Panc1 (cell line): ENCODE data around the gene EPN1. TPM values are rescaled to one million over a fixed set of nuclear protein-coding genes. Genes with fewer than 3 reads are reported as not detected.

Experiments
- ATAC-seq: fragments of 200-7000 bp; cut with Tn5 transposase; 2 replicates; pipeline ENCODE4 v1.9.1; 2020; ENCODE audit warnings: mild to moderate bottlenecking, moderate library complexity
- BruUV-seq: library from RNA; stranded (reverse); fragments of 400-500 nt; replicated peaks from 2 replicates; lab custom pipeline; 2021; lab: Mats Ljungman, UMichigan
- CTCF ChIA-PET: fragments of 300-600 bp; sonication (Branson Sonifier 250); formaldehyde crosslinking; loops from one replicate; lab custom pipeline; 2022; ENCODE audit warnings: antibody characterized with exemption; lab: Charles Lee
- POLR2A ChIA-PET: fragments of 300-600 bp; sonication (Branson Sonifier 250); formaldehyde crosslinking; loops from one replicate; lab custom pipeline; 2022; ENCODE audit warnings: antibody characterized with exemption; lab: Charles Lee
- DNase-seq: peaks from one replicate; pipeline ENCODE4 v3.0.0-alpha.2; 2010; ENCODE audit warnings: low read depth, low spot score
- H3K27ac ChIP-seq: 2 replicates; pipeline ENCODE4 v1.5.1; 2011; ENCODE audit warnings: mild to moderate bottlenecking, low read length, inconsistent platforms
- H3K27me3 ChIP-seq: fragments of 200-500 bp; sonication (Bioruptor generic); 2 replicates; pipeline ENCODE4 v1.6.0; 2014; ENCODE audit warnings: low read length, inconsistent platforms; ENCODE audit not compliant: control insufficient read depth, insufficient read depth
- H3K36me3 ChIP-seq: fragments of 200-500 bp; sonication (Bioruptor generic); 2 replicates; pipeline ENCODE4 v1.5.1; 2014; ENCODE audit warnings: inconsistent platforms, mild to moderate bottlenecking, low read length, moderate library complexity; ENCODE audit not compliant: control insufficient read depth, insufficient read depth
- H3K4me1 ChIP-seq: 2 replicates; pipeline ENCODE4 v1.5.1; 2011; ENCODE audit warnings: inconsistent platforms, mild to moderate bottlenecking, low read length, moderate library complexity; ENCODE audit not compliant: control insufficient read depth, insufficient read depth
- H3K4me3 ChIP-seq, 2 experiments: 2 replicates each; pipeline ENCODE4 v1.5.1; 2011 to 2012; ENCODE audit warnings: low read depth in 2 of 2, low read length in 2 of 2, mild to moderate bottlenecking in 2 of 2, inconsistent platforms in 1 of 2, moderate library complexity in 1 of 2
- H3K9me3 ChIP-seq: fragments of 200-500 bp; sonication (Bioruptor generic); 2 replicates; pipeline ENCODE4 v1.5.1; 2014; ENCODE audit warnings: low read depth, mild to moderate bottlenecking, inconsistent platforms, low read length, moderate library complexity; ENCODE audit not compliant: control insufficient read depth, insufficient read depth
- POLR2AphosphoS5 ChIP-seq: IDR thresholded peaks from 2 replicates; pipeline ENCODE4 v1.6.1; 2012; ENCODE audit warnings: mild to moderate bottlenecking, low read depth, low read length, moderate library complexity
- REST ChIP-seq, 2 experiments: IDR thresholded peaks; 2 replicates each; pipeline ENCODE4 v1.6.1; 2011 to 2012; ENCODE audit warnings: low read depth in 2 of 2, control low read depth in 1 of 2, low read length in 1 of 2, mild to moderate bottlenecking in 1 of 2, moderate library complexity in 1 of 2; ENCODE audit not compliant: insufficient read depth in 1 of 2
- SIN3A ChIP-seq: IDR thresholded peaks from 2 replicates; pipeline ENCODE4 v1.6.1; 2012; ENCODE audit warnings: low read depth, mild to moderate bottlenecking, low read length, moderate library complexity, borderline replicate concordance; ENCODE audit not compliant: insufficient read depth
- TCF7L2 ChIP-seq: IDR thresholded peaks from 2 replicates; pipeline ENCODE4 v1.6.1; 2011; ENCODE audit warnings: mild to moderate bottlenecking, low read depth, low read length, inconsistent platforms
- in situ Hi-C: cut with HindIII; loops from 2 replicates; pipeline ENCODE4 v1.10.0; 2016; ENCODE audit warnings: low sequenced_read_pairs, low pct_unique_long_range_greater_than_20kb
- intact Hi-C: fragments of 100-400 bp; cut with micrococcal nuclease; formaldehyde crosslinking; loops from one replicate; pipeline ENCODE4 v1.10.0; 2022; ENCODE audit not compliant: unreplicated experiment
- total RNA-seq: library from RNA; stranded (reverse); gene quantifications from one replicate; pipeline ENCODE4 v1.2.1, GENCODE V29; 2021; ENCODE audit not compliant: unreplicated experiment
- TF ChIP-seq, protein P1 (sequence below): fragments of 450-650 bp; IDR thresholded peaks from 2 replicates; pipeline ENCODE4 v1.5.1; 2017; ENCODE audit warnings: mild to moderate bottlenecking

EPN1 gene
- total RNA-seq, 1 experiment from 2014 or later: 361 TPM

DNA sequence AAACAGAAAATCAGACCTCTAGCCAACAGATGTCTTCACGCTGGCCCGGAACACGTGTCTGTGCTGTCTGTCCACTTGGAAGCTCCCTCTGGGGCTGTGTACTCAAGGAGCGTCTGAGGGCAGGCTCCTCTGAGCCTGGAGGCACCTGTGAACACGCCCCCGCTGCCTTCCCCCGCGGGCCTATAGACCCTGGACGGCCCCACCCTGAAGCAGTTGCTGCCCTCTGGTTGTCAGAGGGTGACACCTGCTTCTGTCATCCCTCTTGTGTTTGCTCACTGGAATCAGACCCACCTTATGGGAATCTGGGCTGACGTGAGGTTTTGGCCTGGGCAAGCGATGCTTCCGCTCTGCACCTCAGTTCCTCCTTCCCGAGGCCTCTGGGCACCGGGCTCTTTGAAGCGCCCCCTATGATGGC is 19.2 kb downstream of the EPN1 start:
- no peaks in the 10 kb centered on the region for H3K4me1 ChIP-seq
- intact Hi-C loops: no loop called here
- in situ Hi-C loops: no loop called here
- 0 out of 2 replicates have a peak, but pooled peaks have one; percentile 5 for ATAC-seq
- DNase-seq: no peak
- H3K27ac ChIP-seq: no peak overlapping the region
- no peak overlapping the region for H3K4me3 ChIP-seq
- ChIA-PET CTCF (no interaction called here), POLR2A (no interaction called here)
- H3K36me3 ChIP-seq: peaks cover 5% of the 10 kb centered on the region
- H3K27me3 ChIP-seq: no peaks in the 10 kb centered on the region
- no peaks in the 10 kb centered on the region for H3K9me3 ChIP-seq
- TF ChIP-seq, protein P1, sequence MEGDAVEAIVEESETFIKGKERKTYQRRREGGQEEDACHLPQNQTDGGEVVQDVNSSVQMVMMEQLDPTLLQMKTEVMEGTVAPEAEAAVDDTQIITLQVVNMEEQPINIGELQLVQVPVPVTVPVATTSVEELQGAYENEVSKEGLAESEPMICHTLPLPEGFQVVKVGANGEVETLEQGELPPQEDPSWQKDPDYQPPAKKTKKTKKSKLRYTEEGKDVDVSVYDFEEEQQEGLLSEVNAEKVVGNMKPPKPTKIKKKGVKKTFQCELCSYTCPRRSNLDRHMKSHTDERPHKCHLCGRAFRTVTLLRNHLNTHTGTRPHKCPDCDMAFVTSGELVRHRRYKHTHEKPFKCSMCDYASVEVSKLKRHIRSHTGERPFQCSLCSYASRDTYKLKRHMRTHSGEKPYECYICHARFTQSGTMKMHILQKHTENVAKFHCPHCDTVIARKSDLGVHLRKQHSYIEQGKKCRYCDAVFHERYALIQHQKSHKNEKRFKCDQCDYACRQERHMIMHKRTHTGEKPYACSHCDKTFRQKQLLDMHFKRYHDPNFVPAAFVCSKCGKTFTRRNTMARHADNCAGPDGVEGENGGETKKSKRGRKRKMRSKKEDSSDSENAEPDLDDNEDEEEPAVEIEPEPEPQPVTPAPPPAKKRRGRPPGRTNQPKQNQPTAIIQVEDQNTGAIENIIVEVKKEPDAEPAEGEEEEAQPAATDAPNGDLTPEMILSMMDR: no peak
- TF ChIP-seq SIN3A (no peak), POLR2AphosphoS5 (no peak), REST (IDR thresholded peaks at IDR 0.05; ENCODE audit: insufficient read depth in 1 of 2, low read depth in 2 of 2, low read length in 1 of 2) (no peak), TCF7L2 (no peak)
- no TSS peak for BruUV-seq

DNA sequence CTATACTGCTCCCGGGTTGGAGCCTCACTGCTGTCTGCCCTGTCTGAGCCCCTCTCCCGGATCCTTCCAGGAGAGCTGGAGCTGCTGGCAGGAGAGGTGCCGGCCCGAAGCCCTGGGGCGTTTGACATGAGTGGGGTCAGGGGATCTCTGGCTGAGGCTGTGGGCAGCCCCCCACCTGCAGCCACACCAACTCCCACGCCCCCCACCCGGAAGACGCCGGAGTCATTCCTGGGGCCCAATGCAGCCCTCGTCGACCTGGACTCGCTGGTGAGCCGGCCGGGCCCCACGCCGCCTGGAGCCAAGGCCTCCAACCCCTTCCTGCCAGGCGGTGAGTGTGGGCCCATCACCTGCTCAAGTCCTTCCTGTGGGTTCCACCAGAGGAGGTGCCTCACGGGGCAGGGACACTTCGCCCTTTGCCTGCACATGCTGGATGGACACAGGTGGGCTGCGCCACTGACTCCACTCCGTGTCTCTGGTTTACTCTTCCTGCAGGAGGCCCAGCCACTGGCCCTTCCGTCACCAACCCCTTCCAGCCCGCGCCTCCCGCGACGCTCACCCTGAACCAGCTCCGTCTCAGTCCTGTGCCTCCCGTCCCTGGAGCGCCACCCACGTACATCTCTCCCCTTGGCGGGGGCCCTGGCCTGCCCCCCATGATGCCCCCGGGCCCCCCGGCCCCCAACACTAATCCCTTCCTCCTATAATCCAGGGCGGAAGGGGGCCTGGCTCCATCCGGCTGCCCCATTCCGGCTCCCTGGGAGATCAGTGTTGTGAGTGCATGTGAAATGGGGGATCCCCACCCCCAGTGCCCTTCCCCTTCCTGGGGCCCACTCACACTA is 19.8 kb downstream of the EPN1 start:
- no peaks in the 10 kb centered on the region for H3K9me3 ChIP-seq
- in situ Hi-C loops (no loop called here), intact Hi-C loops (no loop called here)
- peaks cover 5% of the 10 kb centered on the region for H3K36me3 ChIP-seq
- H3K27ac ChIP-seq: no peak overlapping the region
- POLR2A ChIA-PET: no interaction called here
- BruUV-seq: no TSS peak
- TF ChIP-seq, protein P1: no peak
- TF ChIP-seq SIN3A (no peak), REST (IDR thresholded peaks at IDR 0.05; ENCODE audit: insufficient read depth in 1 of 2, low read depth in 2 of 2, low read length in 1 of 2) (no peak), POLR2AphosphoS5 (no peak), TCF7L2 (no peak)
- no peaks in the 10 kb centered on the region for H3K4me1 ChIP-seq
- H3K4me3 ChIP-seq: no peak overlapping the region
- no peaks in the 10 kb centered on the region for H3K27me3 ChIP-seq
- ATAC-seq: 0 out of 2 replicates have a peak, but pooled peaks have one; percentile 5
- DNase-seq: no peak
- CTCF ChIA-PET: no interaction called here
